Activated CD4-positive, alpha-beta T cell treated with anti-CD3 and anti-CD28 coated beads, Interleukin-2, amount 10 ng/mL, durations not matched to agents 7 days and 5 days (primary cell): ENCODE data around the gene ZNF275. TPM values are rescaled to one million over a fixed set of nuclear protein-coding genes. Genes with fewer than 3 reads are reported as not detected.
"Not testable (repeated sequence)": the region's sequence is repeated elsewhere in the genome, so short reads cannot be mapped to it uniquely, and the experiment has no call there.

Experiments used
- CTCF ChIA-PET: fragments of 350-600 bp; sonication (Branson Sonifier 250); formaldehyde crosslinking; loops from one replicate; lab custom pipeline; 2021; ENCODE audit warnings: antibody characterized with exemption; lab: Charles Lee
- POLR2A ChIA-PET: fragments of 350-600 bp; sonication (Branson Sonifier 250); formaldehyde crosslinking; loops from one replicate; lab custom pipeline; 2021; ENCODE audit warnings: antibody characterized with exemption; lab: Charles Lee
- DNase-seq: peaks from one replicate; pipeline ENCODE4 v3.0.0-alpha.2; 2020
- H3K27ac Mint-ChIP-seq: one replicate; pipeline ENCODE4 v1.8.0; 2021; ENCODE audit warnings: mild to moderate bottlenecking, moderate library complexity, mixed read lengths
- H3K27me3 Mint-ChIP-seq: one replicate; pipeline ENCODE4 v1.8.0; 2021; ENCODE audit warnings: mixed read lengths
- H3K36me3 Mint-ChIP-seq: one replicate; pipeline ENCODE4 v1.8.0; 2021; ENCODE audit warnings: low read depth, mixed read lengths
- H3K4me1 Mint-ChIP-seq: one replicate; pipeline ENCODE4 v1.8.0; 2021; ENCODE audit warnings: mixed read lengths
- H3K4me3 Mint-ChIP-seq: one replicate; pipeline ENCODE4 v1.8.0; 2021; ENCODE audit warnings: mild to moderate bottlenecking, moderate library complexity, mixed read lengths
- H3K9me3 Mint-ChIP-seq: one replicate; pipeline ENCODE4 v1.8.0; 2021; ENCODE audit warnings: mixed read lengths
- total RNA-seq, 2 experiments: library from RNA; stranded (reverse); gene quantifications; one replicate each; pipeline ENCODE4 v1.2.3, GENCODE V29; 2021

The ZNF275 gene
- total RNA-seq, 2 experiments from 2014 or later: 17.4 to 20.2 TPM

DNA sequence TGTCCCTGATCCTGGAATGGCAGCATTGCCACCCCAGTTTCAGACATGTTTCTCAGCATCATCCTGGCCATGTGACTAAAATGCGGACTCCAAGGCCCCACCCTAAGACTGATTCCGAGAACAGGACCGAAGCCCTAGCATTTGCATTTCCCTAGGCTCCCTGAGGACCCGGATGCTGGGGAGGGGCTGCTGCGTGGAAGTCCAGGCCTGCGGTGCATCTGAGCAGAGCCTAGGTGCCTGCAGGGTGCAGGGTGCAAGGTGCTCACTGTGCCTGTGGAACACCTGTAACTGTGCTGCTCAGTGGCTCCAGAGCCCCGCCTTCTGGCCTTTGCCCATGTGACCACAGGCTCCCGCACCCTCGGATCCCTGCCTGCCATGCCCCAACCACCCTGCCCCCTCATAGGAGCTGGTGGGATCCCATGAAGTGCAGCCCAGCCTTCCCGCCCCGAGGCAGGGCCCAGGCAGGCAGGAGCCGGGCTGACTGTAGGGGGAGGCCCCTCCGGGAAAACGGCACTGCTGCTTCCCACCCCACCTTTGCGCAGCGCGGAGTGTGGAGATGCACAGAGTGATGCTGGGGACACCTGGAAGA, 27.3 kb upstream of the ZNF275 start:
- no peak overlapping the region for H3K4me3 Mint-ChIP-seq
- H3K36me3 Mint-ChIP-seq: no peaks in the 10 kb centered on the region
- no peaks in the 10 kb centered on the region for H3K4me1 Mint-ChIP-seq
- no peaks in the 10 kb centered on the region for H3K9me3 Mint-ChIP-seq
- DNase-seq: no peak
- no peak overlapping the region for H3K27ac Mint-ChIP-seq
- ChIA-PET CTCF (no interaction called here), POLR2A (no interaction called here)
- H3K27me3 Mint-ChIP-seq: peaks cover 16% of the 10 kb centered on the region

DNA sequence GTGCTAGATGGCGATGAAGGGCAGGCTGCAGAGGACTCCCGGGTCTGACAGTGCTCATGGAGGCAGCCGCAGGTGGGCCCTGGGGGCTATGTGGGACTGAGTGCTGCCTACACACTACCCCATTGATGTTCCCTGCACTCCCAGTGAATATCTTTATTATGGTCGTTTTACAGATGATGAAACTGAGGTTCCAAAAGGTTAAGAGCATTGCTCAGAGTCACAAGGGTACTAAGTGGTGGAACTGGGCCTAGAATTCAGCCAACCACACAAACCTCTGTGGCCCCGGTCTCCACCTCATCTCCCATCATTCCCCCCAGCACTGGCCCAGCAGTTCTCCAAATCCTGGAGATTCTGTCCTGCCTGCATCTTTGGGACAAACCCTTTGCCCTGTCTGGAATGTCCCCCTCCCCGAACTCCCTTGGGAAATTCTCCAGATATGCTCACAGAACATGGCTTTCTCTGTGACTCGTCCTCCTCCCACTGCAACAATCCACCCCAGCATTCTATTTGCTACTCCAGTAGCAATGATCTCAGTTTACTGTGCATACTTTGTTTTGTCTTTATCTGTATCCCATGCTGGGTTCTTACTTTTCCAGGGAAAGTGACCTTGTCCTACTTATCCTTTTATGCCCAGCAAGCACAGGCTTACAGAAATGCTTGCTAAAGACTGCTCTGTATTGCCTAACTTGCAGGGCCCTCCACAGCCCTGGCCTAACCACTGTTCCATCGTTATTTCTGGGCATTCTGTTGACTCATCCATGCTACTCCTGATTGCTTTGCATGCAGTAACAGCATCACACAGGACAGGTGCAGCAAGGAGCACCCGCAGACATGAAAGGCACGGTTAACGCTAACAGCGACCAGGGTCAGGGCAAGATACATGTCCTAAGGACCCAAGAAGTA, 26.4 kb upstream of the ZNF275 start:
- Mint-ChIP-seq H3K27me3 (peaks cover 16% of the 10 kb centered on the region), H3K4me1 (no peaks in the 10 kb centered on the region), H3K27ac (no peak overlapping the region), H3K36me3 (no peaks in the 10 kb centered on the region), H3K4me3 (no peak overlapping the region), H3K9me3 (no peaks in the 10 kb centered on the region)
- POLR2A ChIA-PET: no interaction called here
- no peak for DNase-seq
- CTCF ChIA-PET: no interaction called here

- Mint-ChIP-seq H3K27me3 (no peaks in the 10 kb centered on the region), H3K4me1 (no peaks in the 10 kb centered on the region), H3K27ac (no peak overlapping the region), H3K9me3 (no peaks in the 10 kb centered on the region), H3K4me3 (no peak overlapping the region), H3K36me3 (no peaks in the 10 kb centered on the region)
- CTCF ChIA-PET: no interaction called here
- no peak for DNase-seq
- POLR2A ChIA-PET: no interaction called here
These were observed 23.1 kb upstream of the ZNF275 start for GRCh38 chrX:153310901-153311300.

DNA sequence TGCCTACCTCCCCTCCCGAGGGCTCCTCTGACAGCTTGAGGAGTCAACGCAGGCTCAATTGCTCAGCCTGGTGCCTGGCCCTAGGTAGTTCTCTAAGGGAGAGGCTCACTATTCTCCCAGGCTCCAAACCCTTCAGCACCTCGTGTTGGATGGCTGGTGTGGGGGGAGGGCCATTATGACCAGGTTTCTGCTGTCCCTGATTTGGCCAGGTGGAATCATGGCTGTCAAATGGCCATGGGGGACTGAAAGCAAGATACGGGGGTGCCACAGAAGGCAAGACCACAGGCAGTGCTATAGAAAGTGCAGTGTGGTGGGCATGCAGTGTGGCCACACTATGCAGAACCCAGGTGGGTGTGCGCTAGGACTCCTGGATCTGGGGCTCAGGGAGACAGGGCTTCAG, 21.9 kb upstream of the ZNF275 start:
- H3K27me3 Mint-ChIP-seq: no peaks in the 10 kb centered on the region
- CTCF ChIA-PET: no interaction called here
- H3K4me1 Mint-ChIP-seq: no peaks in the 10 kb centered on the region

GRCh38 chrX:153312842-153313241, 21.1 kb upstream of the ZNF275 start:
- CTCF ChIA-PET: no interaction called here
- Mint-ChIP-seq H3K27ac (no peak overlapping the region), H3K27me3 (no peaks in the 10 kb centered on the region), H3K9me3 (no peaks in the 10 kb centered on the region), H3K36me3 (no peaks in the 10 kb centered on the region), H3K4me1 (no peaks in the 10 kb centered on the region), H3K4me3 (no peak overlapping the region)
- POLR2A ChIA-PET: no interaction called here
- no peak for DNase-seq

More for the DNA sequence above, 21.9 kb upstream of the ZNF275 start:
- Mint-ChIP-seq H3K9me3 (no peaks in the 10 kb centered on the region), H3K4me3 (no peak overlapping the region), H3K36me3 (no peaks in the 10 kb centered on the region), H3K27ac (no peak overlapping the region)
- no peak for DNase-seq
- POLR2A ChIA-PET: no interaction called here

GRCh38 chrX:153317306-153317705, 16.6 kb upstream of the ZNF275 start:
- H3K9me3 Mint-ChIP-seq: no peaks in the 10 kb centered on the region
- POLR2A ChIA-PET: no interaction called here

DNA sequence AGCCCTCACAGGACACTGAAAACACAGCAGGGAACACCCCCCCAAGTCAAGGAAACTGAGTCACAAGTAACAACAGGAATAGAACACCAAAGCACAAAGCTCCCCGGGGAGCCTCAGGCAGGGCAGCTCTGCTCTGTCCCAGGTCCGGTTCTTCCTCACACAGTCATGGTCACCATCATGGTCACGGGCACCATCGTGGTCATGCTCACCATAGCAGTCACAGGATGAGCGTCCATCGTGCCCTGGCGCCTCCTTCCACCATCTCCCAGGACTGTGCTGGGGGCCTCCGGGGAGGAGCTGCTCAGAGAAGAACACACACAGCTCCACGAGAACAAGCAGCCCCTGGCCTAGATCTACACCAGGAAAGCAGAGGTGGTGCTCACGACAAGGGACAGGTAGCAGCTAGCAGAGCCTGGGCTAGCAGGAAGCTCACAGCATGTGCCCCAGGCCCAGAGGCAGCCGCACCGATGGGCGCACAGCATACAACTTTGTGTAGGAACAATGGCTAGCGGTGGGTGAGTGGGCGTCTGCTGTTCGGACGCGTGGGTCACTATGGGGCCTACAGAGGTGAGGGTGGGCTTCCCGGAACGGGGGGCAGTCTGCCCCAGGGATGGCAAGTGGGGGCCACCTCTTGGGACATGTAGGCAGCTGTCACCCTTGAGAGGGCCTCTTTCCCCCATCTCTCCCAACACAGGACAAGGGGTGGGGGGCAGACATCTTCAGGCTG, 15.8 kb upstream of the ZNF275 start:
- no peaks in the 10 kb centered on the region for H3K4me1 Mint-ChIP-seq
- peaks cover 11% of the 10 kb centered on the region for H3K27me3 Mint-ChIP-seq
- CTCF ChIA-PET: no interaction called here
- H3K27ac Mint-ChIP-seq: no peak overlapping the region
- no peak overlapping the region for H3K4me3 Mint-ChIP-seq
- no peaks in the 10 kb centered on the region for H3K36me3 Mint-ChIP-seq
- POLR2A ChIA-PET: no interaction called here
- no peak for DNase-seq
- no peaks in the 10 kb centered on the region for H3K9me3 Mint-ChIP-seq

More at GRCh38 chrX:153317306-153317705, 16.6 kb upstream of the ZNF275 start:
- peaks cover 8% of the 10 kb centered on the region for H3K27me3 Mint-ChIP-seq
- CTCF ChIA-PET: no interaction called here
- no peaks in the 10 kb centered on the region for H3K4me1 Mint-ChIP-seq
- H3K27ac Mint-ChIP-seq: no peak overlapping the region
- H3K4me3 Mint-ChIP-seq: no peak overlapping the region
- DNase-seq: no peak
- no peaks in the 10 kb centered on the region for H3K36me3 Mint-ChIP-seq

- CTCF ChIA-PET: no interaction called here
- Mint-ChIP-seq H3K27ac (no peak overlapping the region), H3K4me1 (no peaks in the 10 kb centered on the region), H3K36me3 (no peaks in the 10 kb centered on the region), H3K27me3 (peaks cover 15% of the 10 kb centered on the region), H3K9me3 (no peaks in the 10 kb centered on the region), H3K4me3 (no peak overlapping the region)
- DNase-seq: no peak
- POLR2A ChIA-PET: no interaction called here
These were observed 15.1 kb upstream of the ZNF275 start for GRCh38 chrX:153318811-153319210.

DNA sequence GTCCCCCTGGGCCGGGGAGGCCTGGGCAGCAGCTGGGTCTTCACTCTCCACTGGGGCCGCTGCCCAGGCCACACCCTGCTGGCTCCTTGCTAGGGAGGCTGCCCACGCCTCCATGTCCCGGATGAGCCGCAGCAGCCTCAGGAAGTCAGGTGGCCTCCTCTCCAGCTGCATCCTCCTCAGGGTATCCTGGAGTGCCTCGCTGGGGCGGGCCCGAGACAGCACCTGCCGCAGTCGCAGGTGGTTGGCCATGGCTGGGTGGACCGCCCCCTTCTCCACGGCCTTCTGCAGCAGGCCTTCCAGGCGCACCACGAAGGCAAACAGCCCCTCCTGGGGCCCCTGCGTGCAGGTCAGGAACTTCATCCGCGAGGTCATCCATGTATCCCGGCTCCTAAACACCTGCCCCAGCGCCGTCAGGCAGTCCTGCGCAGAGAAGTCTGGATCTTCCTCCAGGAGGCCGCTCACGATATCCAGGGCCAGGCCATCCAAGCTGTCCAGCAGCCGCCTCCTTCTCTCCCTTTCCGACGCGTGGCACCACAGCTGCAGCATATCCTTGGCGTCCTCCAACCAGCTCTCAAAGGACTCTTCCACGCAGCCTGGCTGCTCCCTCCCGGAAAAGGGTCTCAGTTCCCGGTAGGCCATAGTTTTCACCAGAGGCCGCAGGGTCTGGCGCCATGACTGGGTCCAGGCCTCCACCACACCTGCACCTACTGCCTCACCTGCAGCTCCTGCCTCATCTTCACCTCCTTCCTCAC, 14.5 kb upstream of the ZNF275 start:
- Mint-ChIP-seq H3K27me3 (peaks cover 21% of the 10 kb centered on the region), H3K36me3 (no peaks in the 10 kb centered on the region), H3K4me3 (no peak overlapping the region), H3K4me1 (no peaks in the 10 kb centered on the region), H3K9me3 (no peaks in the 10 kb centered on the region), H3K27ac (no peak overlapping the region)
- DNase-seq: no peak
- ChIA-PET CTCF (no interaction called here), POLR2A (no interaction called here)

GRCh38 chrX:153320047-153320443, 13.9 kb upstream of the ZNF275 start:
- CTCF ChIA-PET: not testable (repeated sequence)

GRCh38 chrX:153320555-153321184, 13.3 kb upstream of the ZNF275 start:
- Mint-ChIP-seq H3K27ac (no peak overlapping the region), H3K4me3 (no peak overlapping the region), H3K4me1 (no peaks in the 10 kb centered on the region), H3K9me3 (no peaks in the 10 kb centered on the region), H3K36me3 (no peaks in the 10 kb centered on the region), H3K27me3 (peaks cover 29% of the 10 kb centered on the region)
- CTCF ChIA-PET: no interaction called here
- DNase-seq: no peak
- POLR2A ChIA-PET: no interaction called here

More at GRCh38 chrX:153320047-153320443, 13.9 kb upstream of the ZNF275 start:
- POLR2A ChIA-PET, H3K36me3 Mint-ChIP-seq, H3K27ac Mint-ChIP-seq, H3K9me3 Mint-ChIP-seq, H3K4me3 Mint-ChIP-seq, DNase-seq, H3K4me1 Mint-ChIP-seq: not testable (repeated sequence)
- peaks cover 26% of the 10 kb centered on the region for H3K27me3 Mint-ChIP-seq

DNA sequence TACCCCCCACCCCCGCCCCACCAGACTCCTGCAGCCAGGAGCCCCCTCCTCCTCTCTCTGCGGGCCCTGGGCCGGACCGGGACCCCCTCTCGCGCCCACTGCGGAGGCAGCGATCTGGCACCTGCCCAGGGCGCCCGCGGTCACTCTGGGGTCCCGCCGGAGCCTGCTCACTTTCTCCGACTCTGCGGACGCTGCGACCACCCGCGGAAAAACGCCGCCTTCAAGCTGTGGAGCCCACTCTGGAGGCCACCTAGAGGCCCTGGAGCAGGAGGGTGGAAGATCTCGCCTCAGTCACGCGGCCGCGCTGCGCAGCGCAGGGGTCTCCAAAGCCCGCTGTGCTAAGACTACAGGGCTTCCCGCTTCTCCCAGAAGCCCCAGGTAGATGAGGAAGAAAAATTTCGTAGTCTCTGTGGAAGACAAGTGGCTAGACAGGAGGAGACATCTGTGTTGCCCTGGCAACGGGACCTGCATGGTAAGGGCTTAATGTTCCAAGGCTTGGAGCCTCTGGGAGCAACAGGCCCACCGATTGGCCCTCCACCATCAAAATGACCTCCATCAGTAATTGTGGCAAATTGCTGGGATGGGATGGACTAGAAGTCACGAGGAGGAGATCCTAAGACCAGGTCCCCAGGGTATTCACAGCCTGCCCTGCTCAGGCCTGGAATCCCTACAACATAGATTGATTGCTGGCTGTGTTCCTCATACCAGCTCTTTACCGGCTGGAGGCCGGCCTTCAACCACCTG, 12.4 kb upstream of the ZNF275 start, which contains the start of gene PNMA6F:
Gene PNMA6F (minus strand): TSS at position 387 of the 744 bp plus-strand sequence. CDS start 1,093 bp downstream, outside the sequence.
- DNase-seq: no peak
- ChIA-PET POLR2A (no interaction called here), CTCF (no interaction called here)
- Mint-ChIP-seq H3K4me1 (no peaks in the 10 kb centered on the region), H3K27ac (no peak within 1 kb of the TSS), H3K9me3 (no peaks in the 10 kb centered on the region), H3K36me3 (no peaks in the 10 kb centered on the region), H3K27me3 (peaks cover 36% of the 10 kb centered on the region), H3K4me3 (no peak within 1 kb of the TSS)
